Measurements from ENCODE around the gene BTBD1.

Gene BTBD1

GRCh38 chr15:83066734-83067637 is at the start of gene BTBD1:
BTBD1 (minus strand) TSS chr15:83067252; CDS start chr15:83067151, 101 bp downstream.
- peaks cover 2% of the 10 kb centered on the region for H3K36me3 Mint-ChIP-seq
- peak; percentile 79 for ATAC-seq (ENCODE audit: low read depth)
- peak within 1 kb of the TSS; percentile 84 for H3K27ac Mint-ChIP-seq
- peak within 1 kb of the TSS; percentile 83 for H3K4me3 Mint-ChIP-seq
- peaks cover 11% of the 10 kb centered on the region for H3K4me1 Mint-ChIP-seq
- DNase-seq (ENCODE audit: low spot score in 2 of 2) = peak; percentile 61 to 75
- no peaks in the 10 kb centered on the region for H3K27me3 Mint-ChIP-seq
- H3K9me3 Mint-ChIP-seq = no peaks in the 10 kb centered on the region

DNA sequence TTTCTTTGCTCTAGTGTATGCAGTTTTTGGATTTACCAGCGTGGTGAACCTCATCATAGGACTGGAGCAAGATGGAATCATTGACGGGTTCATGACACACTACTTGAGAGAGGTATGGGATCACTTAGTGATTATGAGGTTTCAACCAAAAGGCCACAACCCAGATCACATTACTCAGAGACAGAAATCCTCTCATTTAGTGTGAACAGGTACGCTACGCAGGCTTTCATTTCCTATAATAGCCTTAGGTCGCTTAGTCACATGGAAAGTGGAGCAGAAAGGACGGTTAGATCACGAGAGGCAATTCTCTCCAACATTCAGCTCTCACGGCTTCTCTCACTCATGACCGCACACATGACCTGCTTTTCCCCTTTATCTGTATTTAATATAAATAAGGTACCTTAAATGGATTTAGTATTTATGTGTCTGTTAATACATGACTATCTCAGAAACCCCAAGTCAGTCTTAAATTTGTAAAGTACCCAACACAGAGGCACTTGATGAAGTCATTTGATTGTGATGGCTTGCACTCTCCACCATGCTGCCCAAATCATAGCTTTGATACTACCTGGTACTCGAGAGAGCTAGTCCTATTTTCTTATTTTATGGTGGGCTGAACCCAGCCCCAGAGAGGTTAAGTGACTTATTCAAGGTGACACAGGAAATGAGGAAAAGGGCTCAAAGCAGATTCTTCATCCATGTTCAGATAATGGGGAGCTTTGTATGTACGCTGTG is 48.9 kb upstream of the BTBD1 start:
- Mint-ChIP-seq H3K27me3 (peaks cover 5% of the 10 kb centered on the region), H3K9me3 (peaks cover 3% of the 10 kb centered on the region), H3K4me1 (no peaks in the 10 kb centered on the region), H3K36me3 (peaks cover 3% of the 10 kb centered on the region), H3K27ac (no peak overlapping the region), H3K4me3 (no peak overlapping the region)
- DNase-seq (ENCODE audit: low spot score in 2 of 2) (no peak), ATAC-seq (ENCODE audit: low read depth) (no peak)

DNA sequence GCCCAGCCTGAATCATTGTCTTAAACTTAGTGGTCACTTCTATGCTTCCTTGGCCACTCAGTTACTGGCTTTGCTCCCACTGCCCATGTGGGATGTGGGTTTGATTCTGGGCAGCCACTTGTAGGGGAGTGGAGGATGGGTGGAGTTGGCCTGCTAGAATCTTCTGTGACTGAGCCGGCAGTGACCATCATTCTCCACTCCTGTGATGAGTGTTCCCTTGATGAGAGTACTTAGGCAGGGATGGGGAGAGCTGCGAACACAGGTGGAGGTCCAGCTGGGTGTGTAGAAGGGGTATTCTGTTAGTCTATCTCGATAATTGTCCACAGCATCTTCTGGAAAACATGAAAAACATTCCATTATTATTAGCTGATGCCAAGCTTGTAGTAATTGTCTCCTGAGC is 48.4 kb upstream of the BTBD1 start:
- H3K27ac Mint-ChIP-seq = no peak overlapping the region
- peaks cover 3% of the 10 kb centered on the region for H3K9me3 Mint-ChIP-seq
- H3K36me3 Mint-ChIP-seq = peaks cover 3% of the 10 kb centered on the region
- H3K27me3 Mint-ChIP-seq = peaks cover 7% of the 10 kb centered on the region
- H3K4me1 Mint-ChIP-seq = no peaks in the 10 kb centered on the region
- H3K4me3 Mint-ChIP-seq = no peak overlapping the region
- DNase-seq (ENCODE audit: low spot score in 2 of 2) (no peak), ATAC-seq (ENCODE audit: low read depth) (no peak)

GRCh38 chr15:83114856-83115255 is 47.8 kb upstream of the BTBD1 start:
- peaks cover 10% of the 10 kb centered on the region for H3K27me3 Mint-ChIP-seq
- no peak overlapping the region for H3K27ac Mint-ChIP-seq
- H3K4me3 Mint-ChIP-seq = no peak overlapping the region
- H3K4me1 Mint-ChIP-seq = no peaks in the 10 kb centered on the region
- peaks cover 3% of the 10 kb centered on the region for H3K36me3 Mint-ChIP-seq
- ATAC-seq (ENCODE audit: low read depth) = no peak
- no peak for DNase-seq (ENCODE audit: low spot score in 2 of 2)
- H3K9me3 Mint-ChIP-seq = peaks cover 3% of the 10 kb centered on the region

DNA sequence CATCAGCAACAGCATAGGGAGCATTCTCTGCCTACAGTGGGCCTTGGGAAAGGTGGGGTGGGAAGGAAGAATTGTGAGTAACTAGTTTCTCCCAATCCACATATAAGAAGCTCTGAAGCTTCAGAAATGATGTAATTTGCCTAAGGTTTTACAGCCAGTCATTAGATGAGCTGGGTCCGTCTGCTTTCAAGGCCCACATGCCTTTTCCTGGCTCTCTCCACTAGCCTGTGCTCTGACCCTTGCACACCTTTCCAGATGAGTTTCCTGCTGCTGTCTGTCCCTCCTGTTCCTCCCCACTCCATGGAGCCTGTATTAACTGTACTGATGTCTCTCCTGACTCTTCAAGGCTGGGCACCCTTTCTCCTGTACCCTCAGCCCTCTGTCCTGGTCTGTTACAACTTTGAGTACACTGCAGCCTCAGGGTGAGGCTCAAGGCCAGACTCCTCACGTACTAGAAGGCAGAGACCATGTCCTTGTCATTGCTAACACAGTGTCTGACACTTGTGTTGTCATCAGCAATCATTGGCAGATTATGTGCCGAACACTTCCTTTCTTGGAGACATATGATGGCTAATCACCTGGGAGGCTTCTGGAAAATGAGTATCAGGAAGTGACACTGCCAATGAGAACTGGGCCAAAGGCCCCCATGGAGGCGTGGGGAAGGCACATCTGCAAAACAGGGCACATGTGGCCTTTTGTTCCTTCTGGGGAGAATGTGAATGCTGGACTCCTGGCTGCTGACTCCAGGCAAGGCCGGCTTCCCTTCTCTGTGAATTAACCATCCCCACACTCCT is 47.0 kb upstream of the BTBD1 start:
- peaks cover 3% of the 10 kb centered on the region for H3K9me3 Mint-ChIP-seq
- no peak overlapping the region for H3K27ac Mint-ChIP-seq
- H3K4me3 Mint-ChIP-seq = no peak overlapping the region
- peaks cover 2% of the 10 kb centered on the region for H3K4me1 Mint-ChIP-seq
- DNase-seq (ENCODE audit: low spot score in 2 of 2) (no peak), ATAC-seq (ENCODE audit: low read depth) (no peak)
- H3K27me3 Mint-ChIP-seq = peaks cover 16% of the 10 kb centered on the region
- peaks cover 3% of the 10 kb centered on the region for H3K36me3 Mint-ChIP-seq

DNA sequence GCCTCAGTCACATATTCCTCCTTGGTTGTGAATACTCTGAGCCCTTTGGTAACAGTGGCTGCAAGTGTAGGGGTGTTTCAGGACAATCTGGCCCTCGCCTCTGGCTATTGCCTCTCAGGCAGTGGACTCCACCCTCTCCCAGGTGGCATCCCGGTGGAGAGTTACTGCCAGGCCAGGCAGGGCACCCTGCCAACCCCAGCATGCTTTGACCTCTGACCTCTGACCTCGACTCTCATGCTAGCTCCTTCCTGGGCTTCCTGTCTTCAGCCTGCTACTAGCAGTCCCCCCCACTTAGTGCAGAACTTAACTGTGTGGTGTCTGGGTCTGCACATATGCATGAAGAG is 45.9 kb upstream of the BTBD1 start:
- H3K4me3 Mint-ChIP-seq = no peak overlapping the region
- no peak for DNase-seq (ENCODE audit: low spot score in 2 of 2)
- peaks cover 3% of the 10 kb centered on the region for H3K36me3 Mint-ChIP-seq
- H3K27me3 Mint-ChIP-seq = peaks cover 21% of the 10 kb centered on the region
- peaks cover 9% of the 10 kb centered on the region for H3K4me1 Mint-ChIP-seq
- ATAC-seq (ENCODE audit: low read depth) = no peak
- no peak overlapping the region for H3K27ac Mint-ChIP-seq
- H3K9me3 Mint-ChIP-seq = peaks cover 3% of the 10 kb centered on the region

DNA sequence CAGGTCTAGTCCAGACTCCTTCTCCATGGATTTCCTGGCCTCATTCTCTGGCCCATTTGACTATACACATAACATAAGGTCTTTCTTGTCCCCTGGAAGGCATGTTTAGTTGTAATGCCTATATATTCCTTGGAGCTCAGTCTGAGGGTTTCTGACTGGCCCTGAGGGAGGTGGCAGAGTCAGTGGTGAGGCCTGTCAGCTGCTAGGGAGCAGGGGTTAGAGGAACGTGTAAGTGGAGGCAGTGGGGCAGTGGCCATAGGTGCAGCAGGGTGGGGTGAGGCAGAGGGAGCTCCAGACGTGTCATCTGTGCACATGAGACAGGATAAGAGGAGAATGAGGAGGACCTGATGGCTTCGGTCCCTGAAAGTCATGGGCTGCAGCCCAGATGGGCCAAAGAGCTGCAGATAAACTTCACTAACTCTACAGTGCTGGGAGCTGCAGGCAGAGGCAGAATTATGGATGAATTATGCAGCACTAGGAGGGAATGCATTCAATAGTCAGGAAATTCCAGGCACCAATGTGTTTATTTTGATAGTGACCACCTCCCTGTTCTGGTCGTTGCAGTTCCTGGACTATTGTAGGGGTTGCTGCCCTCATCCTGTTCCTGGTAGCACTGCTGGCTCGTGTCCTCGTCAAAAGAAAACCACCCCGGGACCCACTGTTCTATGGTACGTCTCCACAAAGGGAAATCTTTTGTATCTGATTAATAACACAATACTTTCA is 45.3 kb upstream of the BTBD1 start:
- ATAC-seq (ENCODE audit: low read depth) (no peak), DNase-seq (ENCODE audit: low spot score in 2 of 2) (no peak)
- Mint-ChIP-seq H3K36me3 (peaks cover 3% of the 10 kb centered on the region), H3K27ac (no peak overlapping the region), H3K27me3 (peaks cover 21% of the 10 kb centered on the region), H3K4me1 (peaks cover 9% of the 10 kb centered on the region), H3K9me3 (peaks cover 3% of the 10 kb centered on the region), H3K4me3 (no peak overlapping the region)

- no peak overlapping the region for H3K4me3 Mint-ChIP-seq
- peaks cover 3% of the 10 kb centered on the region for H3K36me3 Mint-ChIP-seq
- peaks cover 3% of the 10 kb centered on the region for H3K9me3 Mint-ChIP-seq
- H3K27ac Mint-ChIP-seq = no peak overlapping the region
- peaks cover 25% of the 10 kb centered on the region for H3K27me3 Mint-ChIP-seq
- peaks cover 9% of the 10 kb centered on the region for H3K4me1 Mint-ChIP-seq
- no peak for DNase-seq (ENCODE audit: low spot score in 2 of 2)
- no peak for ATAC-seq (ENCODE audit: low read depth)
These were observed 44.1 kb upstream of the BTBD1 start for GRCh38 chr15:83111149-83111548.

- no peak for ATAC-seq (ENCODE audit: low read depth)
- no peak overlapping the region for H3K4me3 Mint-ChIP-seq
- H3K9me3 Mint-ChIP-seq = peaks cover 3% of the 10 kb centered on the region
- peaks cover 9% of the 10 kb centered on the region for H3K4me1 Mint-ChIP-seq
- no peak for DNase-seq (ENCODE audit: low spot score in 2 of 2)
- H3K27me3 Mint-ChIP-seq = peaks cover 27% of the 10 kb centered on the region
- H3K27ac Mint-ChIP-seq = no peak overlapping the region
- peaks cover 3% of the 10 kb centered on the region for H3K36me3 Mint-ChIP-seq
These were observed 43.3 kb upstream of the BTBD1 start for GRCh38 chr15:83110381-83110780.

DNA sequence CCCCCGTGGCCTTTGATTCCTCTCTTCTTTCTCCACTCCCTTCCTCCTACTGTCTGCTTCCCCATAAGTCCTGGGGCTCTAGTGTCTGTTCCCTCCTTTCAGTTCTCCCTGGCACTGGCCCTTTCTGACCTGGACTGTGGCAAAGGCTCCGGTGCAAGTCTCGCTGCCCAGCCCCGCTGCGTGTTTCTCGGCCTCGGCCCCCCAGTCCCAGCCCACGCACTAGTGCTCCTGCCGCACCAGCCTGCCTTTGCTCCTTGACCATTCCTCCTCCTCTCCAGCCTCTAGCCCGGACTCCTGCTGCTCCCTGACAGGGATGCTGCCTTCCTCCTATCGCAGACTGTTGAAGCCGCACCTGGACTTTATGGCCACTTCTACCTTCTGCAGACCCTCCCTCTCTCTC is 42.5 kb upstream of the BTBD1 start:
- Mint-ChIP-seq H3K4me1 (peaks cover 9% of the 10 kb centered on the region), H3K27me3 (peaks cover 28% of the 10 kb centered on the region), H3K4me3 (no peak overlapping the region), H3K27ac (no peak overlapping the region), H3K36me3 (peaks cover 3% of the 10 kb centered on the region), H3K9me3 (peaks cover 3% of the 10 kb centered on the region)
- DNase-seq (ENCODE audit: low spot score in 2 of 2) = no peak
- ATAC-seq (ENCODE audit: low read depth) = no peak

DNA sequence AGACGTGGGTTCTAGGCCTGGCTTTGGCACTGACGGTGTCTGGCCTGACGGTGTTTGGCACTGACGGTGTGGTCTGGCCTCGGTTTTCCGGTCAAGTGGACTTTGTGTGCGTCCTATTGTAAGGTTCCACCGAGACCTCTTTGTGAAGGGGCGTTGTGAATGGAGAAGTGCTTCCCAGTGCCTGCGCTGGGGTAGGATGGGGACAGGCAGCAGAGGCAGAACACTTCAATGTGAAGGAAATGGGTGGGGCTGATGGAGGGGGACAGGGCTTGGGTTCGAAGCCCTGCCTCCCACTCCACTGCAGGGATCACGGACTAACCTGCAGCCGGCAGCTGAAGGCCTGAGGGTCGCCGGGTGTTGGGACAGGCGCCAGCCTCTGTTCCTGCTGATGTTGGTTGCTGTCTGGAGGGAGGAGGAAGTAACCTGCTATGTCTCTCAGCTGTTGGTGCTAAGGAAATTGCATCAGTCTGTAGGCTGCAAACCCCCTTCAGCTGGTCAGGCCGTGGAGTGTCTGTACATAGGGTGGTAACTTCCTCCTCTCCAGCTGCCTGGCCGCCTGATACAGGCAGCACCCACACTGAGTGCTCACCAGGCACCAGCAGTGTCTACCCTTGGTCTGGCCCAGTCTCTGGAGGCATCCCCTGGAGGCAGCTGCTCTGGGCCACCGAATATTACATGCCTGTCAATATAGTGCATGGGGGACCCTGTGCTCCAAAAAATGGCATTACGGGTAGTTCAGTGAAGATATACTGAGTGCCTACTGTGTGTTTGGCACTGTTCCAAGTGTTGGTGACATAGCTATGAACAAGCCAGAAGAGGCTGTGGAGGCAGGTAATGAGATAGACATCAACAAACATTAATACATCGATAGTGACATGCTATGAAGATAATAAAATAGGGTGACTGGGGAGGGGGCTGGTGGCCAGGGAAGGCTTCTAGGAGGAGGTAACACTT is 41.5 kb upstream of the BTBD1 start:
- peak; percentile 84 for ATAC-seq (ENCODE audit: low read depth)
- no peak overlapping the region for H3K27ac Mint-ChIP-seq

DNA sequence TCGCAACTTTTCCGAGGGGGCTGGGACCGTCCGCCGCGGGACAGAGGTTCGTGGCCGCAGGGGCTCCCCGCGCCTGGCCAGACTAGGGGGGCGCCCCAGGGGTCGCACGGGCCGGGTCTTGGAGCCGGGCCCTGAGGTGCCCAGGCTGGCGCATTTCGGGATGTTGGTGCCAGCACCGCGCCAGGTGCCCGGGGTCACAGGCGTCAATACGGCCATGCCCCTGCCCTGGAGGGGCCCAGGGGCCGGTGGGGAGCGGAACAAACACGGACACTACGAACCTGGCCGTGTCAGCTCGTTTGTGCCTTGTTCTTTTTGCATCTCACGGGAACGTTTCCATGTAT is 40.8 kb upstream of the BTBD1 start:
- peaks cover 9% of the 10 kb centered on the region for H3K4me1 Mint-ChIP-seq
- no peak overlapping the region for H3K27ac Mint-ChIP-seq
- peaks cover 3% of the 10 kb centered on the region for H3K36me3 Mint-ChIP-seq
- no peak for ATAC-seq (ENCODE audit: low read depth)
- H3K27me3 Mint-ChIP-seq = peaks cover 34% of the 10 kb centered on the region
- peak in 1 of 2 donors; percentile 11 for DNase-seq (ENCODE audit: low spot score in 2 of 2)
- peaks cover 3% of the 10 kb centered on the region for H3K9me3 Mint-ChIP-seq
- peak overlapping the region; percentile 66 for H3K4me3 Mint-ChIP-seq

More for the DNA sequence above, 41.5 kb upstream of the BTBD1 start:
- Mint-ChIP-seq H3K36me3 (peaks cover 3% of the 10 kb centered on the region), H3K4me3 (peak overlapping the region; percentile 66), H3K27me3 (peaks cover 34% of the 10 kb centered on the region), H3K9me3 (peaks cover 3% of the 10 kb centered on the region), H3K4me1 (peaks cover 9% of the 10 kb centered on the region)
- DNase-seq (ENCODE audit: low spot score in 2 of 2) = peak; percentile 9 to 22
